ENCODE data around the gene IPO13. TPM values are rescaled to one million over a fixed set of nuclear protein-coding genes. Genes with fewer than 3 reads are reported as not detected.
A peak's percentile ranks its signal among the peaks of the same experiment; 100 is the strongest.

Gene IPO13
- total RNA-seq, 1 donor, result 30.4 TPM

DNA sequence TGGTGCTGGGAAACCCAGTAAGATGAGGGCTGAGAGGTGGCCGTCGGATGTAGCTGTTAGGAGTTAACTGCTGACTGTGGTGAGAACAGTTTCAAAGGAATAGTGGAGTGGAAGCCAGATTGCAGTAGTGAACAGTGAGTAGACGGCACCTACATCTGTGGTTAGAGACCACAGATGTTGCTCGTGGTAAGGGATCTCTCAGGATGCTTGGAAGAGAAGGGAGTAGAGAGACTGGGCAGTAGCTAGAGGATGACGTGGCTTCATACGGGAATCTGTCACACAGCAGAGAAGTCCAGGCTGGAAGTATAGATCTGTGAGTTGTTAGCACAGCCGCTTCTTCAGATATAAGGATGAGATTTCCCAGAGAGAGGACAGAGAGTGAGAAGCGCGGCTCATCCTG, 20.9 kb upstream of the IPO13 start:
- DNase-seq (ENCODE audit: low read depth in 2 of 3, low spot score in 2 of 3), result no peak

DNA sequence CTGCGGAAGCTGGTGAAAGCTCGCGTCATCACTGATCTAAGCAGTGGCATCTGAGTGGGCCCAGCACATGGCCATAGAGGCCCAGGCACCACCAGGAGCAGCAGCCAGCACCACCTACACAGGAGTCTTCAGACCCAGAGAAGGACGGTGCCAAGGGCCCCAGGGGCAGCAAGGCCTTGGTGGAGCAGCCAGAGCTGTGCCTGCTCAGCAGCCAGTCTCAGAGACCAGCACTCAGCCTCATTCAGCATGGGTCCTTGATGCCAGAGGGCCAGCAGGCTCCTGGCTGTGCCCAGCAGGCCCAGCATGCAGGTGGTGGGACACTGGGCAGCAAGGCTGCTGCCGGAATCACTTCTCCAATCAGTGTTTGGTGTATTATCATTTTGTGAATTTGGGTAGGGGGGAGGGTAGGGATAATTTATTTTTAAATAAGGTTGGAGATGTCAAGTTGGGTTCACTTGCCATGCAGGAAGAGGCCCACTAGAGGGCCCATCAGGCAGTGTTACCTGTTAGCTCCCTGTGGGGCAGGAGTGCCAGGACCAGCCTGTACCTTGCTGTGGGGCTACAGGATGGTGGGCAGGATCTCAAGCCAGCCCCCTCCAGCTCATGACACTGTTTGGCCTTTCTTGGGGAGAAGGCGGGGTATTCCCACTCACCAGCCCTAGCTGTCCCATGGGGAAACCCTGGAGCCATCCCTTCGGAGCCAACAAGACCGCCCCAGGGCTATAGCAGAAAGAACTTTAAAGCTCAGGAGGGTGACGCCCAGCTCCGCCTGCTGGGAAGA, 16.4 kb upstream of the IPO13 start:
- peak in 1 of 3 donors; percentile 32 for DNase-seq (ENCODE audit: low read depth in 2 of 3, low spot score in 2 of 3)

DNA sequence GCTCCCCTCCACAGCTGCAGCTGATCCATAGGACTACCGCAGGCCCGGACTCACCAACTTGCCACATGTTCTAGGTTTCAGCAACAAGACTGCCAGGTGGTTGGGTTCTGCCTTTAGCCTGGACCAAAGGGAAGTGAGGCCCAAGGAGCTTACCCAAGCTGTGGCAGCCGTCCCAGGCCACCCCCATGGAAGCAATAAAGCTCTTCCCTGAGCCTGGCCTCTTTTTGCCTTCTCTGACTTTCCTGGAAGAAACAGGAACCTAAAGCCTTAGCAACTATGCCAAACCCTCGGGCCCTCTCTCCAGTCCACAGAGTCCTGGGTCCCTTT, 15.8 kb upstream of the IPO13 start:
- no peak for DNase-seq (ENCODE audit: low read depth in 2 of 3, low spot score in 2 of 3)

DNA sequence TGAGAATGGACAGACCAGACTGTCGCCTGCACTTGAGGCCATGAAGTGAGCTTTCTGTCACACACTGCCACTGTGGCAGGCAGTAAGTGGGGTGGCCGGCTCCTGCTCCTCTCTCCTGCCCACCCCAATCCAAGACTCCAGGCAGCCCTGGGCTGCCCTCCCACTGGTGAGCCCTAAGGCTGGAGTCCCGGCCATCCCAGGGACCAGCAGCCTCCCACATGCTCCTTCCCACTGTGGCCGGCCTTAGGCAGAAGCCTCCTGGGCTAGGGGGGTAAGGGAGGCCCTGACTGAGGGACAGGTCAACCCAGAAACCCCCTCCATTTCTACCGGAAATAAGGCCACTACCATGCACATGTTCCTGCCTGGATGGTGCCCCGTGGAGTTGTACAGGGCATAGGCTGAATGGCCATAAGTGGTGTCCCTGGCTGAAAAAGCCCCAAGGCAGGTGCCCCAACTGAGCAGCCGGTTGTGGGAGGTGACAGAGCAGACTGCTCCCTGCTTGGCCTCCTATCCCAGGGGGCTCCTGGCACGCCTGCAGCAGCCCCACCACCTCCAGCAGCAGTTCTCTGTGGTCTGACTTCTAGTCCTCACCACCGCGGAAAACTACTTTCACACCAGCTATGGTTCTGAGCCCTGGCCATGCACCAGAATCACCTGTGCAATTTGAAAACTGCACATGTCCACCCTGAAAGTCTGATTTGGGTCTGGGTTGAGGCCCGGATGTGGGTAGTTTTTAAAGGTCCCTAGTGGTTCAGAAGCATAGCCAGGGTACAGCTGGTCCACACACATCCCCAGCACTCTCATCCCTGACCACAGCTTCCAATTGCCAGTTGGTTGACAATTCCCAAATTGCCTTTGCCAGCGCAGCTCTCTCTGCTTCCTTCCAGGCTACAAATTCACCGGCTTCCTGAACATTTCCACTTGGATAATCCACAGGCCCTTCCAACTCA, 14.8 kb upstream of the IPO13 start:
- DNase-seq (ENCODE audit: low read depth in 2 of 3, low spot score in 2 of 3), result no peak

DNA sequence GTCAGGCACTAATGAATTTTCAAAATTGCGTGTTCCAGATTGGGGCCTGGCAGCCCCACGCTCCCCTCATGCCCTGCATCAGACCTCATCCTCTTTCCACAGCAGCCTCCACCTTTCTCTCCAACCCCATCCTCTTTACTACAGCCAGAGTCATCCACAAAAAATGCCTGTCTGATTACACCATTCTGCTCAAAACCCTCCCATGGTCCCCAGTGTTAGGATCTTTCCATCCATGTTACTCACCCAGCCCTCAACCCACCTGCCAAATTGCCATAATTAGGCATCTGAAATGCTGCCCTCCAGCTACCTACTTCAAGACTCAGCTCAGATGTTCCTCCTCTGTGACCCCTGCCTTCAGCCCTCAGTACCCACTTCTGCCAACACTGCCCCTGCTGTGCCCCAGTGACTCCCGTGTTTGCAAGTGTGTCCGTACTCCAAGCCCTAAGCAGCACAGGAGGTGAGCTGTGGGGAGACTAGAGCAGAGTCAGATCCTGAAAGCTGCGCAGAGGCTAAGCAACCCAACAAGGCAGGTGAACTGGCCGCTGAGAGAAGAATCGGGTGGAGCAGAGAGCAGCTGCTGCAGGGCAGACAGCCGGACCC, 13.9 kb upstream of the IPO13 start:
- DNase-seq (ENCODE audit: low read depth in 2 of 3, low spot score in 2 of 3), result peak in 1 of 3 donors; percentile 22

DNA sequence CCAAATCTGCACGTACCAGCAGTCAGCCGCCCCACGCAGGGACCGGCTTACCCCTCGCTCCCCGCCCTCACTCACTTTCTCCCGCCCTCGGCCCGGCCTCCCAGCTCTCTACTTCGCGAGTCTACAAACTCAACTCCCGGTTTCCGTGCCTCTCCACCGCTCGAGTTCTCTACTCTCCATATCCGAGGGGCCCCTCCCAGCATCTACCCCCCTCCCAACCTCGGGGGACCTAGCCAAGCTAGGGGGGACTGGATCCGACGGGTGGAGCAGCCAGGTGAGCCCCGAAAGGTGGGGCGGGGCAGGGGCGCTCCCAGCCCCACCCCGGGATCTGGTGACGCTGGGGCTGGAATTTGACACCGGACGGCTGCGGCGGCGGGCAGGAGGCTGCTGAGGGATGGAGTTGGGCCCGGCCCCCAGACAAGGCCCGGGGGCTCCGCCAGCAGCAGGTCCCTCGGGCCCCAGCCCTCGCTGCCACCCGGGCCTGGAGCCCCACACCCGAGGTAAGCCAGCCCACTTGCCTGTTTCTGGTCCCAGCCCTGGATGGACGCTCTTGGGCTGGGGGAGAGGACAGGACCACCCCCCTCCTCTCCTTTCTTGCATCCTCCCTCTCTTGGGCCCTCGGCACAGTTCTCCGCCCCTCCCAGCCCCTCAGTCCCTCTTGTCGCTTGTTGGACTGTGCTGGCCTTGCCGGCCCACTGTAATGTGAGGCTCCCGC, 13.2 kb upstream of the IPO13 start, which contains the start of gene ARTN:
Gene ARTN, plus strand, starts transcription at position 416 of the 715 bp plus-strand sequence. CDS start 1,856 bp downstream, outside the sequence.
- DNase-seq (ENCODE audit: low read depth in 2 of 3, low spot score in 2 of 3), result peak in 1 of 3 donors; percentile 17

DNA sequence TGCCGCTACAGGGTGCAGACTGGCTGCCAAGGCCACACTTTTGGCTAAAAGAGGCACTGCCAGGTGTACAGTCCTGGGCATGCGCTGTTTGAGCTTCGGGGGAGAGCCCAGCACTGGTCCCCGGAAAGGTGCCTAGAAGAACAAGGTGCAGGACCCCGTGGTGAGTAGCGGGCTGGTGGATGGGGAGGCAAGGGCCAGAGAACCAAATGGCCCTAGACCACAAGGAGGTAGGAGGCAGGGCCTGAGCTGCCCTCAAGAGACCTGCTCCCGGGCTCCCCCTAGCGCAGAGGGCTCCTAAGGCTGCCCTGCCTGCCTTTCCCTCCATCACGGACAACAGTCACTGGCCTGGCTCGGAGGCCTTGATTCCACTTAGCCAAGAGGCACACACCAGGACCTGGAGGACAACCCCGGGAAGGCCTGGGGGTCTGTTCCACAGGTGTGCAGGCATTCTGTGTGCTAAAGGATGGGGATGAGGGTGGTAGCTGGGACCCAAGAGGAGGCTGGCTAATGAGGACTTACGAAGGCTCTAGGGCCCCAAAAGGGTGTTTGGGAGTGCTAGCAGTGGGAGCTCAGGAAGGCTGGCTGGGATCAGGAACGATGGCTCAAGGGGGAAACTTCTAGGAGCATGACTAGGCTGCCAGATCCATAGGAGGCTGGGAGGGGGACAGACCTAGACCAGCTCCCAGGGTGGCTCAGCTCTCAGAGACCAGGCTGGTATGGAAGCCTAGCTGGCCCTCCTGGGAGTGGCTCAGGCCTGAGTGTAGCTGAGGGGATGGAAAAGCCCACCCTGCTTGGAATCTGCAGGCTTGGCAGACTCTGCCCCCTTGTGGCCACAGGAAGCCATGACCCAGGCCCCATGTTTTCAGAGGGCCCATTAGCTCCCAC, 12.4 kb upstream of the IPO13 start:
- peak in 2 of 3 donors; percentile 58 to 69 for DNase-seq (ENCODE audit: low read depth in 2 of 3, low spot score in 2 of 3)

DNA sequence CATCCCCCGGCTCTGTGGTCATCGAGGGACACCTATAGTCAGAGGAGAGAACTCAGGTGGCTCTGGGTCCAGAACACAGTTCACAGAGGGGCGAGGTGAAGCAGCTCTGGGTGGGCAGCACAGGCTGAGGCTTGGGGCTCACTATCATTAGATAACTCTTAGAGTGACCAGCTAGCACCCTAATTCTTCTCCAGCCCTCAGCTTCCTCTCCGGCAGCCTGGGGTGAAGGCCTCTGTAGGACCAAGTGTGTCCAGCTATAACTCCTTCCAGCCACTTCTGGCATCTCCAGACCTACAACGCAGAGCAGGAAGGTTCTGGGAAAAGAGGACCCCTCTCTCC, 11.8 kb upstream of the IPO13 start:
- no peak for DNase-seq (ENCODE audit: low read depth in 2 of 3, low spot score in 2 of 3)

DNA sequence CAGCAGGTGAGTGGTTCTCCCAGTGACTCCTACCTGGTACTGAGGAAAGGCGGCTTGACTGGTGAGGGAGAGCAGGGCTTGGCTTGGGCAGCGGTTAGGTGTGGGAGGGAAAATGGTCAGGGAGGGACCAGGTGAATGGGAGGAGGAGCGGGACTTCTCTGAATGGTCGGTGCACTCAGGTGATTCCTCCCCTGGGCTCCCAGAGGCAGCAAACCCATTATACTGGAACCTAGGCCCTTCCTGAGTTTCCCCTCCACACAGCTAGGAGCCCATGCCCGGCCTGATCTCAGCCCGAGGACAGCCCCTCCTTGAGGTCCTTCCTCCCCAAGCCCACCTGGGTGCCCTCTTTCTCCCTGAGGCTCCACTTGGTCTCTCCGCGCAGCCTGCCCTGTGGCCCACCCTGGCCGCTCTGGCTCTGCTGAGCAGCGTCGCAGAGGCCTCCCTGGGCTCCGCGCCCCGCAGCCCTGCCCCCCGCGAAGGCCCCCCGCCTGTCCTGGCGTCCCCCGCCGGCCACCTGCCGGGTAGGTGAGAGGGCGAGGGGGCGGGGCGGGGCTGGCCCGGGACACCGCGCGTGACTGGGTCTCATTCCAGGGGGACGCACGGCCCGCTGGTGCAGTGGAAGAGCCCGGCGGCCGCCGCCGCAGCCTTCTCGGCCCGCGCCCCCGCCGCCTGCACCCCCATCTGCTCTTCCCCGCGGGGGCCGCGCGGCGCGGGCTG, 10.9 kb upstream of the IPO13 start:
- DNase-seq (ENCODE audit: low read depth in 2 of 3, low spot score in 2 of 3), result no peak

DNA sequence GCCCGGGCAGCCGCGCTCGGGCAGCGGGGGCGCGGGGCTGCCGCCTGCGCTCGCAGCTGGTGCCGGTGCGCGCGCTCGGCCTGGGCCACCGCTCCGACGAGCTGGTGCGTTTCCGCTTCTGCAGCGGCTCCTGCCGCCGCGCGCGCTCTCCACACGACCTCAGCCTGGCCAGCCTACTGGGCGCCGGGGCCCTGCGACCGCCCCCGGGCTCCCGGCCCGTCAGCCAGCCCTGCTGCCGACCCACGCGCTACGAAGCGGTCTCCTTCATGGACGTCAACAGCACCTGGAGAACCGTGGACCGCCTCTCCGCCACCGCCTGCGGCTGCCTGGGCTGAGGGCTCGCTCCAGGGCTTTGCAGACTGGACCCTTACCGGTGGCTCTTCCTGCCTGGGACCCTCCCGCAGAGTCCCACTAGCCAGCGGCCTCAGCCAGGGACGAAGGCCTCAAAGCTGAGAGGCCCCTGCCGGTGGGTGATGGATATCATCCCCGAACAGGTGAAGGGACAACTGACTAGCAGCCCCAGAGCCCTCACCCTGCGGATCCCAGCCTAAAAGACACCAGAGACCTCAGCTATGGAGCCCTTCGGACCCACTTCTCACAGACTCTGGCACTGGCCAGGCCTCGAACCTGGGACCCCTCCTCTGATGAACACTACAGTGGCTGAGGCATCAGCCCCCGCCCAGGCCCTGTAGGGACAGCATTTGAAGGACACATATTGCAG, 10.2 kb upstream of the IPO13 start:
- peak in 1 of 3 donors; percentile 50 for DNase-seq (ENCODE audit: low read depth in 2 of 3, low spot score in 2 of 3)

DNA sequence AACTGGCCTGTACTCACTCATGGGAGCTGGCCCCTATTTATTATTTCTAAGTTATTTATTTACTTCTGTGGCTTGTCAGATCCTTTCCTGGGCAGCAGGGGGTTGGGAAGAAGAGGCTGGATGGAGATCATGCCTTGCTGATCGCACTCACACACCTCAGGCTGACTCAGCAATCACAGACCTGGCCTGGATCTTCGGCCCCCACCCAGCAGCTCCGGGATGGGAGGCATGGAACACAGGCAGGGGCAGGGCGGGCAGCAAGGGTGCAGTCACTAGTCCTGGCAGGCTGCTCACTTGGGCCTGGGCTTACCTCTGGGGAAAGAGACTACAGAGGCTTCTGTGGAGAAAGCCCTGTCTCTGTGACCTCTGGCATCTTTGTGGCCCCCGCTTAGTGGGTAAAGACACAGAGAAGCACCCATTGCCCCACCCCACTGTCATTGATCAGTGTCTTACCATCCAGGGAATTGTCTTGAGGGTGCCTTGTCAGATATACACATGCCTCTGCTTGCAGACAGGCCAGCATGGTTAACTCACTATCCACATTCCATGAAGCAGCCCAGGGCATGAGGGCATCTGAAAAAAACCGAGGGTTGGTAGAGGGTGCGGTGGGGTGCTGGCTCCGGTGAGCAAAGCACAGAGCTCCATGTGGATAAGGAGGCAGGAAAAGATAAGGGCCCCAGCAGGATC, 9.4 kb upstream of the IPO13 start:
- DNase-seq (ENCODE audit: low read depth in 2 of 3, low spot score in 2 of 3), result no peak

DNA sequence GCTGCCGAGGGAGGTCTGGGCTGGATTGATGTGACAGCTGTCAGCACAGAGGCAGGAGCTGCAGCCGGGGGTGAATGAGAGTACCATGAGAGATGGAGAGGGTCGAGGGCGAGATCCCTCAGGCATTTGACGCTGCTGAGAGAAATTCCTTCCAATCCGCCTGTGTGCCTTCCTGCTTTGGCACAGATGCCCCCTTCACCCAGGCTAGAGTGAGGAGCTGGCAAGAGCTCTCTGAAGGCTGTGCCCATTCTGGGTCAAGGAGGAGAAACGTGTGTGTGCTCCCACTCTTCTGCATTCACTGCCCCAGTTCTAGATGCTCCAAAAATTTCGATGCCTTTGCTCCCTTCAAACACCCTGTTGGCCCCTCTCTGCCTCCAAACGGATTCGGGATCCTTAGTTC, 8.4 kb upstream of the IPO13 start:
- no peak for DNase-seq (ENCODE audit: low read depth in 2 of 3, low spot score in 2 of 3)

DNA sequence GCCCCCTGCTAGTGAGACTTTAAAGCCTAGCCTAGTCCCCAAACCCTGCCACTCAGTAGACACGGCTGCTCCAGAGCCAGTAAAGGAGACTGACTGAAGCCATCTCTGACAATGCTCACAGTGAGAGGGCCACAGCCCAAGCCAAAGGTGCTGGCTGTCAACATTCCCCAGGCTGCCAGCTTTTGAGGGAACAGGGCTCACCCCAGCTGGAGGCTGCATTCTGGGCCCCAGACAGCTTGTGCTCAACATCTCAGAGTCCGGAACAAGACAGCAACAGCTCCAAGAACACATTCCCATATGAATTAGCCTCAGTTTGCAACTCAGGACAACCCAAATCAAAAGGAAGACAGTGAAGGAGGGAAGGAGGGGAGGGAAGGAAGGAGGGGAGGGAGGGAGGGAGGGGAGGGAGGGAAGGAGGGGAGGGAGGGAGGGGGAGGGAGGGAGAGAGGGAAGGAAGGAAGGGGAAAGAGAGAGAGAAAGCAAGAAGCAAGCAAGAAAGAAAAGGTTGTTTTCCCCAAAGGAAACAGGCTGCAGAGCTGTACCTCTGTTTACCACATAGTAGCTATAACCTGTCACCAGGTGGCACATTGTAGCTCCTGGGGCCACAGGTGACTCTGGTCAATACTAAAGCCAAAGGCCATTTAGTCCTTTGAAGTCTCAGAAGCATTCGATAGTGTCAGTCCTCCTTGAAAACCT, 7.7 kb upstream of the IPO13 start:
- no peak for DNase-seq (ENCODE audit: low read depth in 2 of 3, low spot score in 2 of 3)

DNA sequence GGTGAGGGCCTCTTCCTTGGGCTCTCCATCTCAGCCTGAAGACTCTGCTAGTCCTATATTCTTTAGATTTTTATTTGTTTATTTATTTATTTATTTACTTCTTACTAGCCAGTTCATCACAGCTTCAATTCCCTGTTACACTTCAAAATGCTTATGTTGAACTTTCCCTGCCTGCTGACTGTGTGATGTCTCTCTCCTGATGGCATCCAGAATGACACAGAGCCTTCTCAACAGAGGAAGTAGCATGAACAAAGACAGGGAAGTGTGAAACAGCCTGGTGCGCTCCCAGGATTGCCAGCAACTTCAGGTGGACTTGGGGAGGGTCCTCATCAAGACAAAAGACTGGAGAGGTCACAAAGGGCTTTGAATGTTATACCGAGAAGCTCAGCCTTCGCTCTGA, 4.3 kb upstream of the IPO13 start:
- no peak for DNase-seq (ENCODE audit: low read depth in 2 of 3, low spot score in 2 of 3)

DNA sequence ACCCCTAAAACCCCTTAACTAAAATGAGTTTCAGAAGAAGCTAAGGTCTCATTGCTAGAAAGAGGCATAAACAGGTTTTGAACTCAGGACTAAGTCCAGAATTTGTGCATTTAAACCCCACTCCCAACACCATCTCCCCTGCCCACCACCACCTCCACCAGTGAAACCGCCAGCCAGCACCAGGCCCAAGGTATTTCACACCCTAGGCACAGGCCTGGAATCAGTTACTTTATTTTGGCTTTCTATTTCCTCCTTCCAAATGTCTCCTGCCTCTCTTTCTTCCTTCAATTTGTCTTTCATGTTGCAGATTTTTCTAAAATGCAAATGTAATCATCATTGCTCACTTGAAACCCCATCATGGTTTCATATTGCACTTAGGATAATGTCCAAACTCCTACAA, 1.9 kb upstream of the IPO13 start:
- no peak for DNase-seq (ENCODE audit: low read depth in 2 of 3, low spot score in 2 of 3)

DNA sequence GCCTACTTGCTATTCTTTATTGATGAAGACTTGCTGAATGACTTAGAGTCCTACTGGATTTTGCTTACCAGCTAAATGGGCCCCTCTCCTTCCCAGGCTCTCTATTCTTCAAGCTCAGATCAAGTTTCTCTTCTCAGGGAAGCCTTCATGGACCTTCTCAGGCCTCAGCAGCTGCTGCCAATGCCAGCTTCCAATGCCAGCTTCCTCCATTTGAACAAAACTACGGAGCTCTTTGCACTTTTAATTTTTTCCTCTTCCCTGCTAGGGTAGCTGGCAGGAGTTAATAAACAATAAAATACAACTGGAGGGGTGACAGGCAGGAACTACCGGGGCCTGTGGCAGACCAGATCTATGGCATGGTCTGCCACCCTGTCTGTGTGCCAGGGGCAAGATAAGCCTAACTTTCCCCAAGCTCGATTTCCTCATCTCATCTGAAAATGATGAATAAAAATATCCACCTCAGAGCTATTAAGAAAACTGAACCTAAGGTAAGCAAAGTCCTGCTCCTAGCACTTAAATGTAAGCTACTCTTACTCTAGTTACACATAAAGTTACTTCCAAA, 995 bp upstream of the IPO13 start:
- peak in 1 of 3 donors; percentile 47 for DNase-seq (ENCODE audit: low read depth in 2 of 3, low spot score in 2 of 3)
